B cell (primary cell): ENCODE measurements around the gene HHIPL1. TPM values are rescaled to one million over a fixed set of nuclear protein-coding genes. Genes with fewer than 3 reads are reported as not detected.

Source experiments
- ATAC-seq: fragments of 200-7000 bp; cut with Tn5 transposase; one replicate; pipeline ENCODE4 v1.10.0; 2021; ENCODE audit warnings: low read depth, mild to moderate bottlenecking, moderate number of reproducible peaks, moderate library complexity
- CTCF ChIA-PET: fragments of 350-600 bp; sonication (Branson Sonifier 250); formaldehyde crosslinking; loops from one replicate; lab custom pipeline; 2021; ENCODE audit warnings: antibody characterized with exemption, inconsistent platforms; lab: Charles Lee
- POLR2A ChIA-PET: fragments of 350-600 bp; sonication (Branson Sonifier 250); formaldehyde crosslinking; loops from one replicate; lab custom pipeline; 2021; ENCODE audit warnings: antibody characterized with exemption; lab: Charles Lee
- DNase-seq: peaks from one replicate; pipeline ENCODE4 v3.0.0; 2013
- H2AFZ ChIP-seq: 2 replicates; pipeline ENCODE4 v1.6.1; 2012; ENCODE audit warnings: mild to moderate bottlenecking, low read depth, low read length; ENCODE audit not compliant: insufficient read depth, poor library complexity, severe bottlenecking
- H3K27ac ChIP-seq, 2 donors: 1 replicate in 1 of 2; 2 replicates in 1 of 2; pipeline ENCODE4 v1.5.1; 2012 to 2013; ENCODE audit warnings: low read length in 2 of 2, mild to moderate bottlenecking in 2 of 2, moderate library complexity in 1 of 2
- H3K27me3 ChIP-seq, 4 experiments: fragments of 200-600 bp in 1 of 4; sonication (generic) in 1 of 4; replicated peaks in 1 of 4; 1 replicate in 2 of 4; 2 replicates in 2 of 4; pipeline versions ENCODE4 v1.6.1 to v1.7.0; 2013 to 2016; ENCODE audit warnings: low read length in 3 of 4, mild to moderate bottlenecking in 2 of 4, mixed read lengths in 1 of 4, moderate library complexity in 1 of 4; ENCODE audit not compliant: insufficient read depth in 4 of 4, control insufficient read depth in 3 of 4; ENCODE audit errors: control extremely low read depth in 1 of 4
- H3K36me3 ChIP-seq, 2 experiments: replicated peaks in 1 of 2; 1 replicate in 1 of 2; 2 replicates in 1 of 2; pipeline versions ENCODE4 v1.6.1 to v1.7.1; 2013; ENCODE audit warnings: low read length in 1 of 2; ENCODE audit not compliant: insufficient read depth in 2 of 2, control insufficient read depth in 1 of 2; ENCODE audit errors: control extremely low read depth in 1 of 2, extremely low read depth in 1 of 2
- H3K4me1 ChIP-seq, 2 donors: fragments of 200-600 bp in 1 of 2; sonication (generic) in 1 of 2; 1 replicate in 1 of 2; 2 replicates in 1 of 2; pipeline versions ENCODE4 v1.5.1 to v1.6.1; 2013 to 2017; ENCODE audit warnings: low read length in 2 of 2; ENCODE audit not compliant: control insufficient read depth in 2 of 2, insufficient read depth in 2 of 2
- H3K4me2 ChIP-seq: replicated peaks from 2 replicates; pipeline ENCODE3; 2012; ENCODE audit warnings: mild to moderate bottlenecking, low read depth, low read length; ENCODE audit not compliant: poor library complexity, severe bottlenecking
- H3K4me3 ChIP-seq, 5 experiments: fragments of 200-600 bp in 1 of 5; sonication (generic) in 1 of 5; 1 replicate in 3 of 5; 2 replicates in 2 of 5; pipeline versions ENCODE4 v1.5.1 to v1.7.0; 2011 to 2016; ENCODE audit warnings: low read length in 4 of 5, mild to moderate bottlenecking in 4 of 5, low read depth in 2 of 5, control low read depth in 1 of 5, moderate library complexity in 1 of 5; ENCODE audit not compliant: insufficient read depth in 1 of 5; ENCODE audit errors: control extremely low read depth in 1 of 5, extremely low read depth in 1 of 5
- H3K79me2 ChIP-seq: fragments of 200-600 bp; sonication (generic); one replicate; pipeline ENCODE4 v1.6.0; 2016; ENCODE audit warnings: low read length; ENCODE audit not compliant: control insufficient read depth, insufficient read depth
- H3K9ac ChIP-seq: fragments of 200-600 bp; sonication (generic); 2 replicates; pipeline ENCODE4 v1.6.1; 2017; ENCODE audit warnings: mild to moderate bottlenecking, low read length, moderate library complexity
- H3K9me3 ChIP-seq, 3 donors: one replicate each; pipeline versions ENCODE4 v1.6.1 to v1.7.1; 2013; ENCODE audit warnings: low read length in 2 of 3; ENCODE audit not compliant: control insufficient read depth in 2 of 3, insufficient read depth in 1 of 3; ENCODE audit errors: control extremely low read depth in 1 of 3
- H4K20me1 ChIP-seq: 2 replicates; pipeline ENCODE4 v1.6.0; 2012; ENCODE audit warnings: mild to moderate bottlenecking, low read length; ENCODE audit not compliant: insufficient read depth, control insufficient read depth, poor library complexity, severe bottlenecking
- H3K27ac Mint-ChIP-seq: one replicate; pipeline ENCODE4 v1.8.0; 2021; ENCODE audit warnings: mixed read lengths
- H3K27me3 Mint-ChIP-seq: one replicate; pipeline ENCODE4 v1.8.0; 2021; ENCODE audit warnings: mixed read lengths
- H3K4me1 Mint-ChIP-seq: one replicate; pipeline ENCODE4 v1.8.0; 2021; ENCODE audit warnings: mixed read lengths
- H3K4me3 Mint-ChIP-seq: one replicate; pipeline ENCODE4 v1.8.0; 2021; ENCODE audit warnings: mixed read lengths
- H3K9me3 Mint-ChIP-seq: one replicate; pipeline ENCODE4 v1.8.0; 2022; ENCODE audit warnings: mixed read lengths; ENCODE audit not compliant: insufficient read depth
- CTCF ChIP-seq: fragments of 200-600 bp; IDR thresholded peaks from one replicate; pipeline ENCODE4 v1.8.0; 2022; ENCODE audit warnings: antibody characterized with exemption, mild to moderate bottlenecking
- EZH2 ChIP-seq: IDR thresholded peaks from 2 replicates; pipeline ENCODE4 v1.6.1; 2012; ENCODE audit warnings: borderline replicate concordance, low read depth, mild to moderate bottlenecking, moderate library complexity, low read length; ENCODE audit not compliant: insufficient read depth, poor library complexity, severe bottlenecking
- WGBS: methylation state at CpG from one replicate; pipeline ENCODE4 v1.1.5; 2013; ENCODE audit warnings: missing lambda C conversion rate; ENCODE audit not compliant: insufficient coverage; 5-methylcytosine and 5-hydroxymethylcytosine counted together
- intact Hi-C: fragments of 100-400 bp; cut with micrococcal nuclease; formaldehyde crosslinking; loops from one replicate; pipeline ENCODE4 v1.10.0; 2022
- polyA plus RNA-seq: library from polyadenylated mRNA; depleted of rRNA; stranded (reverse); fragments of >200 nt; gene quantifications from 2 replicates; pipeline ENCODE4 v1.2.3, GENCODE V29; 2012
- total RNA-seq, 2 donors: library from RNA; stranded (reverse); fragments of 120-200 nt in 1 of 2; gene quantifications; 1 replicate in 1 of 2; 2 replicates in 1 of 2; pipeline versions ENCODE4 v1.2.3 to v1.2.4, GENCODE V29; 2013 to 2022

Gene HHIPL1
- total and polyA plus RNA-seq, 2 donors (not counting 1 experiment from before 2014, with no cell fraction given): not detected

GRCh38 chr14:99724196-99724891, 79.4 kb downstream of the HHIPL1 start:
- Histone ChIP-seq H3K4me2 (no peak overlapping the region), H3K9me3 (no peaks in the 10 kb centered on the region), H3K36me3 (no peaks in the 10 kb centered on the region), H3K27ac (no peak overlapping the region), H3K79me2 (no peaks in the 10 kb centered on the region), H3K27me3 (peaks cover 0 to 23% (median 2%) of the 10 kb centered on the region in 4 experiments), H3K4me1 (no peaks in the 10 kb centered on the region), H4K20me1 (no peaks in the 10 kb centered on the region), H3K4me3 (no peak overlapping the region), H2AFZ (no peak overlapping the region), H3K9ac (no peak overlapping the region)
- Mint-ChIP-seq H3K4me3 (no peak overlapping the region), H3K27ac (no peak overlapping the region), H3K4me1 (no peaks in the 10 kb centered on the region), H3K27me3 (peaks cover 22% of the 10 kb centered on the region), H3K9me3 (no peaks in the 10 kb centered on the region)
- intact Hi-C loops: no loop called here
- TF ChIP-seq EZH2: no peak
- TF ChIP-seq CTCF: no peak
- ATAC-seq (no peak), DNase-seq (no peak)
- POLR2A ChIA-PET: no interaction called here
- CTCF ChIA-PET: no interaction called here
- WGBS: 100% methylated on average over 1 of the region's 5 CpGs

GRCh38 chr14:99724939-99725773, 80.2 kb downstream of the HHIPL1 start:
- ChIA-PET POLR2A (no interaction called here), CTCF (no interaction called here)
- H3K27me3 ChIP-seq: peaks cover 0 to 26% (median 2%) of the 10 kb centered on the region in 4 experiments
- H3K4me1 Mint-ChIP-seq: no peaks in the 10 kb centered on the region
- peaks cover 26% of the 10 kb centered on the region for H3K27me3 Mint-ChIP-seq
- no peaks in the 10 kb centered on the region for H4K20me1 ChIP-seq
- peaks cover 0 to 3% of the 10 kb centered on the region in 2 donors for H3K4me1 ChIP-seq
- no peak overlapping the region for H3K27ac ChIP-seq
- no peaks in the 10 kb centered on the region for H3K9me3 ChIP-seq
- H3K27ac Mint-ChIP-seq: no peak overlapping the region
- H3K9ac ChIP-seq: no peak overlapping the region
- H3K4me3 ChIP-seq: no peak overlapping the region
- no peaks in the 10 kb centered on the region for H3K9me3 Mint-ChIP-seq
- no peak for ATAC-seq
- intact Hi-C loops: no loop called here
- 95% methylated on average over 13 of the region's 15 CpGs for WGBS
- H2AFZ ChIP-seq: no peak overlapping the region
- no peak overlapping the region for H3K4me2 ChIP-seq
- no peak for DNase-seq
- no peak for TF ChIP-seq EZH2
- TF ChIP-seq CTCF: no peak
- H3K36me3 ChIP-seq: no peaks in the 10 kb centered on the region
- H3K4me3 Mint-ChIP-seq: no peak overlapping the region
- H3K79me2 ChIP-seq: no peaks in the 10 kb centered on the region
